ELR (cell line): Measurements from ENCODE around the gene HPD.
"Not testable (repeated sequence)": the region's sequence is repeated elsewhere in the genome, so short reads cannot be mapped to it uniquely, and the experiment has no call there.

Experiments
- DNase-seq: peaks from one replicate; pipeline ENCODE4 v3.0.0-alpha.2; 2015; ENCODE audit warnings: low read depth

The HPD gene

DNA sequence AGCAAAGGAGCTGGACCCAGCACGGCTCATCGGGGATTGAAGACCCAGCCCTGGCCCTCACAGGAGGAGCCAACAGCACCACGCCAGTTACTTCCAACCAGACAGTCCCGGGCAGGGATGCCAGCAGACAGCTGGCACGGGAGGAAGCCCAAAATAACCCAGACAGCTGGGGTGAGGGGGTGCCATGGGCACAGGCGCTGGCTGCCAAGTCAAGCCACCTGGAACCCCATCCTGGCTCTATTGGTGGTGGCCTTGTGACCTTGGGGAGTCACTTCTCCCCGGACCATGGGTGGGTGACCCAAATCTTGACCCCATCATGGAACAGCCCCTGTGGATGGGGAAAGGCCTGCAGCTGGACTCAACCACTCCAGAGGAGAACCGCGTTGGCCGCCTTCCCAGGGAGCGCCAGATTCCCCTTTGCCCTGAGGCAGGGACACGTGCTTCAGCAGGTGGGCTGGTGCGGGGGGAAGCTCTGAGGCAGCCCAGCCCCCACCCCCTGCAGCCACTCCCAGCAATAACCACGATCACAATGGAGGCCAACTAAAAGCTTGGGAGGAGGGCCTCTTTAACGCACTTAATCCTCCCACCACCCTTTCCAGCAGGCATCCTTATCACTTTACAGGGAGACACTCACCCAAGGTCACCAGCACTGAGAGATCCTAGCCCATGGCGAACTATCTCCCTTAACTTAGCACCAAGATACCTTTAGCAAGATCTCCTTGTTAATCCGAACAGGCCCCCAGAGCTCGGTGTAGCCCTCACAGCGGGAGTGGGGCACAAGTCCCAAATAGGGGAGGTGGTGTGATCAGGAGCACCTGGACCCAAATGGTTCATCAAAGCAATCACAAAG lies 60.5 kb downstream of the HPD start:
- no peak for DNase-seq

DNA sequence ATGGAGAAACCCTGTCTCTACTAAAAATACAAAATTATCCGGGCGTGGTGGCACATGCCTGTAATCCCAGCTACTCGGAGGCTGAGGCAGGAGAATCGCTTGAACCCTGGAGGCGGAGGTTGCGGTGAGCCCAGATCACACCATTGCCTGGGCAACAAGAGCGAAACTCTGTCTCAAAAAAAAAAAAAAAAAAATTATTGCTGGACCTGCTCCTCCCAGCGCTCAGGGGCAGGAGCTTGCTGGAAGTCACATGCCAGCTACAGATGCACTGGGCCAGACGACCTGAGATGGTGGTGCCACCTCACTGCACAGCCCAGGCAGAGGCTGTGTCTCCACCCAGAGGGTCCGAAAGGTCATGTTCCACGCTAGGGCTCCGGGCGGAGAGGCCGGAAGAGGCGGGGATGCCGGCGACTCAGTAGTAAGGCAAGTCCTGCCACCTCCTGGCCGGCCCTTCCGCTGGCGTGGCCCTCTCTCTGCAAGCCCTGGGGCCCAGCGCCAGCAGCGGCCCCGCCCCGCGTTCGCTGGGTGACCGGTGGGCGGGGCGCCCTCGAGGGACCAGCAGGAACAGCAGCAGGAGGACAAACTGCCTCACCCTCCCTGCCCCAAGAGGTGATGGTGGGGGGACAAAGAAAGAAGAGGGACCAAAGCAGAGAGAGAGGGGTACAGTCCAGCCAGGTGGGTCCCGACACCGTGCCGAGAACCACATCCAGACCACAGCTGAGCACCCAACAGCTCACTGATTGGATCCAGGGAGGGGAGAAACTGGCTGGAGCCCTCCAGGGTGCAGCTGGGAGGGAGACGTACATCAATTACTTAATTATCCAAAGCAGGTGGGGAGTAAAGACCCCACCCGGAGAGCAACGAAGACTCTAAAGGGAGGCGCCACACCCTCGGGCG lies 61.6 kb downstream of the HPD start:
- peak; percentile 94 for DNase-seq

DNA sequence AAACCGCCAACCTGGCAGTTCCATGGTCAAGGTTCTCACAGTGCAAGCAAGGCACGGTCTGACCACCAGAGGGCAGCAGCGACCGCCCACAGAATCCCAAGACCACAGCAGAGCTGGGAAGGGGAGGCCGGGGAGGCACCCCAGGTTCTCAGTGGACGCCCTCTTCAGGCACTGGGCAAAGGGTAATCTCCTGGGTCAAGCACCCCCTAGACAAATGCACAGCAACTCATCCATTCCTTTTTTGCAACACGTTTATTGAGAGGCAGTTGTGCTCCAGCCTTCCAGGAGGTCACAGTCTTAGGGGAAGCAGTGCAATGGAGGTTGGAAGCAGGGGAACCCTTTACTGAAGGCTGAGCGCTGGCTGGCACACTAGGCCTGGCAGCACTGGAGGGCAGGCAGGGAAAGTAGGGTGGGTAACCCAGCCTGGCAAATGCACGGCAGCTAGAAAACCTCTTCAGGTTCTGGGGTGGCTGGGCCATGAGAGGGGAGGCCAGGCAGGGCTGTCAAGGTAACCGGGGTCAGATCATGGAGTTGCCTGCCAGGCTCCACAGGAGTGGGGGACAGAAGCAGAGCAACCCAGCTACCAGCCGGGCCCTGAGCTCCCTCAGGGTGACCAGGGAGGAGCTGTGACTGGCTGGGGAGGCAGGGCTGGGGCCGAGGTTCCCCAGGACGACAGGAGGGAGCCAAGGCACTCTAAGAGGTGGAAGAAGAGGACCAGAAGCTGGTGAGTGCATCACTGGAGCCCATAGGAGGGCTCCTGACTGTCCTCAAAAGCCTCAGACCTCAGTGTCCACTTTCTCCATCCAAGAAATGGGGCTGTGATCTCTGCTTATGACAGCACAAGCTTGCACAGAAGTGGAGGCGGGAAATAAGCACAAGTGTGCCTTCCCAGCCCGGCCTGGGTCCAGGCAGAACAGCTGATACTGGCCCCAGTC lies 63.4 kb downstream of the HPD start:
- peak; percentile 80 for DNase-seq

DNA sequence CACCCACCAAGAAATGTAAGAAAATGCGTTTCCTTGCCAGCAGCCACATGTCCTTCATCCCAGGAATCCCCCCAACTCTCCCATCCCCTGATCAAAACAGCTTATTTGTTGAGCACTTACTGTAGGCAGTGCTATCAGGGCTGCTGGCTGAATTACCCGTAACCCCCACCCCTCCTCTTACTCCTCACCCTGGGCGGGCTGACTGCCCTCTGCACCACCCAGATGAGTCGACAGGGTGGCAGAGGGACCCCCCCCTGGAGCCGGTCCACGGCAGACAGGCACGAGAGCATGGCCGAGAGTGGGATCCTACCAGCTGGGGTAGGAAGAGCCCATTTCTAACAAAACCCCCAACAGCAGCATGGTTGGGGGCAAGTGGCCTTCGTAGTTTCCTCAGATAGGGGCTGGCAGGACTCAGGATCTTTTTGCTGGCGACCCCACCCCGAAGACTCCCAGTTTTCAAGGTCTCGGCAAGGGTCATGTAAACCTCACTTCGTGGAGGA lies 64.1 kb downstream of the HPD start:
- DNase-seq, result no peak

DNA sequence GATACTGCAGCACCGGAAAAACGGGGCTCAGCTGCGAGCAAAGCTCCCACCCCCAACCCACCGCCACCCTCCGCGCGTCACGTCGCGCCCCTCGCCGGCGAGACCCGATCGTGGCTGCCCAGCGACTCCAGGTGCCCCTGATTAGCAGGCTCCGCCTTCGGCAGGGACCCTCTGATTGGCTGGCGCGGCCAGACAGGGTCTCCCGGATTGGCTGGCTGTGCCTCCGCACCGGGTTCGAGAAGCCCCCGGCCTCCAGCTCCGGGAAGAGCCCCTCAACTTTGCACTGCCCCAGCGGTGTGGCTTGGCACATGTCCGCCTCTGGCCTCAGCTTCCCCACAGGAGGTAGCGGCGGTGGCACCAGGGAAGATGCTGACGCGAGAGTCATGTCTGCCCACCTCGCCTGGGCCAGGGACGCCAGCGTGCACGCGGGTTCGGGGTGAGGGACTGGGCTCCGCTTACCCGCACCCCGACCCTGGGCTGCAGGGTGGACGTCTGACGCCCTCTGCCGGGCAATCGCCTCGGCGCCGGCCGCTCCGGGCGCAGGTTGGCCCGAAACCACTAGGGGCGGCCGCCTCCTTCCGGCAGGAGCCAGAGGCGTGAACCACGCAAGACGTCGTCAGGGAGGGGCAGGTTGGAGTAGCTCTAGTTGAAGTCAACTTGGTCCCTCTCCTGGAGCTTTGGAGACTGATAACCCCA lies 64.7 kb downstream of the HPD start:
- peak; percentile 92 for DNase-seq

DNA sequence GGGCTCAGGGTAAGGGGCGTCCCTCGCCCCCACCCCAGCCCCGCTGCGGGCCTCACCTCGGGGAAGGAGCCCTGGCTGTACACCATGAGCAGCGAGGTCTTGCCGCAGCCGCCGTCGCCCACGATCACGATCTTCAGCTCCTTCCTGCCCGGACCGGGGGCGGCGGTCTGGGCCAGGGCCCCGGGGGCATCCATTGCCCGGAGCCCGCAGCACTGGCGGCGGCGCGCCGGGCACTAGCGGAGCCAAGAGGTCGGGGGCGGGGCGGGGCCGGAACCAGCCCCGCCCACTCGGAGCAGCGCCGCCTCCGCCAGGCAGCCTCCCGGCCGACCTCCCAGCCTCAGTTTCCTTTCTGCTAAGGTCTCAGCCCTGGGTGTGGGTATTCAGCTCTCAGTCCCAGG lies 65.2 kb downstream of the HPD start, which contains the start of gene RHOF:
RHOF (minus strand) TSS at position 249 of the 398 bp plus-strand sequence; CDS start at position 194, 55 bp downstream.
- peak; percentile 45 for DNase-seq

DNA sequence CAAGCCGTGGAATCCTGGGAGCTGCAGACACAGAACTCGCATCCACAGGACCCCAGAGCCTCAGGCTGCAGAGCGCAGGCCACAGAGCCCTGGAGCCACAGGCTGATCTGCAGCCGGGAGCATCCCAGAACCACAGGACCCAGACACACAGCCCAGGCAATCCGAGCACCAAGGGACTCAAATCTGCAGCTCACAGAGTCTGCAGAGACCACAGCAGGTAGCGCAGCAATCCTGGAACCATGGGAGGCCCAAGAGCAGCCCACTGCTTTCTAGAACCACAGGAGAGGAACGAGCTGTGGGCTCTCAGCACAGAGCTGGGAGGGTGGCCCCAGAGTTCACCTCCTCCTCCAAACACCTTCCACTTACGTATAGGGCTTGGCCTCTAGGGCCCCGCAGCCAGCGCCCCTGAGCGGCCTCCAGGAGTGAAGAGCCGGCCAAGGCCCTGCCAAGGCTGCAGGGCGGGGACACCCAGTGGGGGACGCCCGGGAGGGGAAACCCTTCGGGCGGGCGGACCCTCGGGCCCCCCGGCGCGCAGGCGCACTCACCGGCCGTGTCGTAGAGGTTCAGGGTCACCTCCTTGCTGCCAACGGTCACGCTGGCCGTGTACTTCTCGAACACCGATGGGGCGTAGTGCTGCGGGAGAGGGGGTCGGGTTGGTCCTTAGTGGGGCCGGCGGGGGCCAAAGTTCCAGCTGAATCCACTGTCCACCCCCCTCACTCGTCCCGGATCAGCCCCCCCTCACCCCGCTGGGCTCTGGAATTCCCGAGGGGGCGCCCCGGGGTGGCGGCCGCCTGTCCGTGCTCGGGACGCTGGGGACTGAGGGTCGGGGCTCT lies 65.8 kb downstream of the HPD start:
- no peak for DNase-seq

DNA sequence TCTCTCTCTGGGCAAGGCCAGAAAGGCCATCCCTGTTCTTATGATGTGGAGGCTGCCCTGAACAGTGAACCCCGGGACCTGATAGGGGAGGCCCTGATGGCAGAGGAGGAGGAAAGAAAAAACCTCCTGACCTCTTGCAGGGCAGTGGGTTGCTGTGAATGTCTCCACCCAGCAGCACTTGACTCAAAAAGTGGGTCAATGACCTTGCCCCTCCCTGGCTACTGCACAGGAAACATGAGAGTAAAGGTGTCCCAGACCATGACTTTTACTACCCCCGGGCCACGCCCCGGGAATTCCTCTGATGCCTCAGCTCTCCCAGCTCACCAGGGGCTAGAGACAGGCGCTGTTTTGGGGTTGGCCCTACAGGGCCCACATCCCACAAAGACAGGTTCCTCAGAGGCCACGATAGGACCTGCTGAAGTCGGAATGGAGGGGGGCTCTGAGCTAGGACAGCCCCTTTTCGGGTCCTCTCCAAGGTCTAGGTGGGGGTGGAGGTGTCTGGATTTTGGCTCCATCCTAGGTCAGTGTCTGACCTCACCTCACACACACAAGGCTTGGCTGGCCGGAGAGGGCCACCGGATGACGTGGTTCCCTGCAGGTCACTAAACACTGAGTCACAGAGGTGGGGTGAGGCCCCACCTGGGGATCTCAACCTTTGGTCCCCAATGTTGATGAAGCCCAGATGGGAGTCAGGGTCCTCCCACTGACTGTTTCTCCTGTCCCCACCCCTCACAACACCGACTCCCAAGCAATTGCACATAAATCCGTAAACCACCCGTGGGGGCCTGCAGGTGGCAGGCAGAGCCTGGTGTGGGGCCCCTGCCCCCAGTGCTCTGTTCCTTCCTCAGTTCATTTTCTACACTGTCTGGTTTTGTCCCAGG lies 66.7 kb downstream of the HPD start:
- peak; percentile 42 for DNase-seq

DNA sequence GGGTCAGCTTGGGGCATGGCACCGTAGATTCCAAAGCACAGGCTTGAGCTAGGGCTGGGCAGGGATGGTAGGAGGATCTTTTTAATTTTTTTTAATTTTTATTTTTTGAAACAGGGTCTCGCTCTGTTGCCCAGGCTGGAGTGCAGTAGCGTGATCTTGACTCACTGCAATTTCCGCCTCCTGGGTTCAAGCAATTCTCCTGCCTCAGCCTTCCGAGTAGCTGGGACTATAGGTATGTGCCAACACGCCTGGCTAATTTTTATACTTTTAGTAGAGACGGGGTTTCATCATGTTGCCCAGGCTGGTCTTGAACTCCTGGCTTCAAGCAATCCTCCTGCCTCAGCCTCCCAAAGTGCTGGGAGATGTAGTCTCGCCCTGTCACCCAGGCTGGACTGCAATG lies 67.9 kb downstream of the HPD start:
- not testable (repeated sequence) for DNase-seq

DNA sequence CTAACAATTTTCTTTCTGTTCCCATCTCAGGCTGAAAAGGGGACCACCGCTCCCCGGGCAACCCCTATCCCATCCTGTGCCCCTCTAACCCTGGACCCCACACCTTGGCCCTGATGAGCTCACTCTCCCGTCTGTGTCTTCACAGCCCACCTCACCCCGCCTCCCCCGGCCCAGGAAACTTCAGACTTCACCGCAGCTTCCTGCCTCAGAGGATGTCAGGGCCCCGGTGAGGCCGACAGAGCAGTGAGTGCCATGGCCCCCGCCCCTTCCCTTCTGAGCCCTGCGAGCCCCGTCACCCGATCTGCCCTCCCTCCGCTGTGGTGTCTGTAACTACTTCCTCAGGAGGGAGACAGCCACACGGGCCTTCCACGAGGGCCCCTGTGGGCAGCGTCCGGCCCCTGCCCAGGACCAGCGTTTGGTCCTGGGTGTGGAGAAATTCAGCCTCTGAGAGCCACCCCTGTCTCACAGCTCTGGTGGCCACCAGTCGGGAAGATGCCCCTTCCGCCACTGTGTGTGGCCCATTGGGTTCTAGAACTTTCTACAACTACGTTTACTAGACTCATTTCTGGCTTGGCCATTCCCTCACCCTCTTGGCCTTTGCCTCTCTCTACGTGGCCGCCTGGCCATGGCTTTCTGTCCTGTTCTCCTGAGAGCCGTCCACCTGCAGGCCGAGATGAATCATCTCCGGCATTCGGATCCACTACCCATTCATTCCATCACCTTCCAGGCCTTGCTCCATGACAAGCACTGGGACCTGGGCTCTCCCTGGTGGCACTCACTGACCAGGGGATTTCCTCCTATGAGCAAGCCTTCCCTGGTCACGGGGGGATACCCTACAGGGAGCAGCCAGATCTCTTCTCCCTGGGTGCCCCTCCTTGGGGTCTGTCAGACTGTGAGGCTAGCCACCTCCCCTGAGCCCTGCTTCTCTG lies 68.6 kb downstream of the HPD start:
- DNase-seq, result peak; percentile 63
